SK-N-SH (cell line): ENCODE results near the gene OR51S1. TPM values are rescaled to one million over a fixed set of nuclear protein-coding genes. Genes with fewer than 3 reads are reported as not detected.

Source experiments
- CTCF ChIA-PET: fragments of 300-600, 350-600 bp; formaldehyde crosslinking; extraction: SDS; loops from one replicate; lab custom pipeline; 2021; lab: Yijun Ruan, JAX
- POLR2A ChIA-PET: fragments of 350-600 bp; sonication (Branson Sonifier 250); formaldehyde crosslinking; extraction: SDS; loops from one replicate; lab custom pipeline; 2020; ENCODE audit warnings: antibody characterized with exemption, inconsistent platforms; lab: Yijun Ruan, JAX
- DNase-seq: peaks from one replicate; pipeline ENCODE4 v3.0.0; 2012
- H2AFZ ChIP-seq: fragments of 200-600 bp; sonication (generic); 2 replicates; pipeline ENCODE4 v1.8.1; 2016; ENCODE audit warnings: antibody characterized with exemption, mild to moderate bottlenecking, low read depth
- H3F3A ChIP-seq: fragments of 200-600 bp; sonication (generic); replicated peaks from 2 replicates; pipeline ENCODE3; 2016; ENCODE audit warnings: antibody characterized with exemption, mild to moderate bottlenecking; ENCODE audit not compliant: insufficient read depth
- H3K27ac ChIP-seq, 2 experiments: fragments of 200-500 bp in 1 of 2; fragments of 200-600 bp in 1 of 2; sonication (Bioruptor generic) in 1 of 2; sonication (generic), shearing (Covaris generic) in 1 of 2; 2 replicates each; pipeline versions ENCODE4 v1.5.1 to v1.6.1; 2014 to 2016; ENCODE audit warnings: low read depth in 2 of 2, inconsistent platforms in 1 of 2, low read length in 1 of 2, mild to moderate bottlenecking in 1 of 2, mixed read lengths in 1 of 2
- H3K27me3 ChIP-seq: fragments of 200-600 bp; sonication (generic), shearing (Covaris generic); 2 replicates; pipeline ENCODE4 v1.6.1; 2016; ENCODE audit warnings: mixed run types; ENCODE audit not compliant: insufficient read depth
- H3K36me3 ChIP-seq, 2 experiments: fragments of 200-500 bp in 1 of 2; fragments of 200-600 bp in 1 of 2; sonication (Bioruptor generic) in 1 of 2; sonication (generic) in 1 of 2; replicated peaks in 1 of 2; 2 replicates each; pipeline versions ENCODE3 to v1.5.1; 2014 to 2016; ENCODE audit warnings: low read length in 1 of 2, mild to moderate bottlenecking in 1 of 2; ENCODE audit not compliant: insufficient read depth in 2 of 2, control insufficient read depth in 1 of 2
- H3K4me1 ChIP-seq, 2 experiments: fragments of 200-500 bp in 1 of 2; fragments of 200-600 bp in 1 of 2; sonication (Bioruptor generic) in 1 of 2; sonication (generic), shearing (Covaris generic) in 1 of 2; 2 replicates each; pipeline versions ENCODE4 v1.5.1 to v1.6.1; 2014 to 2016; ENCODE audit warnings: low read depth in 1 of 2, low read length in 1 of 2, mixed run types in 1 of 2; ENCODE audit not compliant: insufficient read depth in 2 of 2, control insufficient read depth in 1 of 2
- H3K4me2 ChIP-seq: fragments of 200-600 bp; sonication (generic), shearing (Covaris generic); 2 replicates; pipeline ENCODE4 v1.6.1; 2017; ENCODE audit warnings: mixed run types
- H3K4me3 ChIP-seq, 2 experiments: fragments of 200-500 bp in 1 of 2; fragments of 200-600 bp in 1 of 2; sonication (Bioruptor generic) in 1 of 2; sonication (generic), shearing (Covaris generic) in 1 of 2; 2 replicates each; pipeline versions ENCODE4 v1.5.1 to v1.8.1; 2014 to 2016; ENCODE audit warnings: low read depth in 2 of 2, inconsistent platforms in 1 of 2, low read length in 1 of 2, mild to moderate bottlenecking in 1 of 2, mixed read lengths in 1 of 2, moderate library complexity in 1 of 2
- H3K79me2 ChIP-seq: fragments of 200-600 bp; sonication (generic); 2 replicates; pipeline ENCODE4 v1.8.1; 2017; ENCODE audit warnings: mild to moderate bottlenecking; ENCODE audit not compliant: insufficient read depth
- H3K9ac ChIP-seq: fragments of 200-600 bp; sonication (generic); 2 replicates; pipeline ENCODE4 v1.6.1; 2017; ENCODE audit warnings: mixed run types
- H3K9me2 ChIP-seq: fragments of 200-600 bp; sonication (generic); 2 replicates; pipeline ENCODE4 v1.6.1; 2017; ENCODE audit warnings: mixed run types
- H3K9me3 ChIP-seq: fragments of 200-600 bp; sonication (generic); 2 replicates; pipeline ENCODE4 v1.6.1; 2017; ENCODE audit warnings: mixed run types, mild to moderate bottlenecking, moderate library complexity
- H4K20me1 ChIP-seq: fragments of 200-600 bp; sonication (generic); 2 replicates; pipeline ENCODE4 v1.6.1; 2017; ENCODE audit warnings: mild to moderate bottlenecking, mixed run types; ENCODE audit not compliant: insufficient read depth
- CHD2 ChIP-seq: fragments of 150-350 bp; IDR thresholded peaks from 2 replicates; pipeline ENCODE4 v1.6.1; 2018; ENCODE audit warnings: low read length; ENCODE audit not compliant: partially characterized antibody
- CTCF ChIP-seq: fragments of 200-600 bp; sonication (generic); IDR thresholded peaks from 2 replicates; pipeline ENCODE4 v1.6.1; 2017; ENCODE audit warnings: antibody characterized with exemption, mild to moderate bottlenecking, moderate library complexity
- EP300 ChIP-seq, 2 experiments: IDR thresholded peaks; 2 replicates each; pipeline versions ENCODE4 v1.4.0 to v1.6.1; 2012; ENCODE audit warnings: borderline replicate concordance in 1 of 2, low read depth in 1 of 2, low read length in 1 of 2
- EZH2phosphoT487 ChIP-seq: fragments of 200-600 bp; sonication (generic); IDR thresholded peaks from 2 replicates; pipeline ENCODE4 v1.6.1; 2017; ENCODE audit warnings: low read depth, mixed run types, mild to moderate bottlenecking, antibody characterized with exemption, moderate library complexity, borderline replicate concordance
- GABPA ChIP-seq: IDR thresholded peaks from 2 replicates; pipeline ENCODE4 v1.4.0; 2012; ENCODE audit warnings: low read depth, mild to moderate bottlenecking
- GATA2 ChIP-seq: sonication (generic); formaldehyde crosslinking; IDR thresholded peaks from 2 replicates; pipeline ENCODE4 v1.5.0; 2020; ENCODE audit warnings: mild to moderate bottlenecking, missing genetic modification reagents
- JUND ChIP-seq: IDR thresholded peaks from 2 replicates; pipeline ENCODE4 v1.4.0; 2012
- MEF2A ChIP-seq: IDR thresholded peaks from 2 replicates; pipeline ENCODE4 v1.4.0; 2012; ENCODE audit warnings: low read depth, borderline replicate concordance
- NRF1 ChIP-seq: IDR thresholded peaks from 2 replicates; pipeline ENCODE4 v1.6.1; 2012; ENCODE audit warnings: low read depth, mild to moderate bottlenecking, low read length
- PBX3 ChIP-seq: IDR thresholded peaks from 2 replicates; pipeline ENCODE4; 2012
- POLR2AphosphoS5 ChIP-seq: IDR thresholded peaks from 2 replicates; pipeline ENCODE4 v1.6.1; 2012; ENCODE audit warnings: low read depth, low read length
- RAD21 ChIP-seq: IDR thresholded peaks from 2 replicates; pipeline ENCODE4 v1.6.1; 2012; ENCODE audit warnings: mild to moderate bottlenecking, low read length
- RFX5 ChIP-seq: IDR thresholded peaks from 2 replicates; pipeline ENCODE4 v1.6.1; 2012; ENCODE audit warnings: mild to moderate bottlenecking, improper control_type of control experiment, low read length
- RXRA ChIP-seq: IDR thresholded peaks from 2 replicates; pipeline ENCODE4 v1.4.0; 2012; ENCODE audit warnings: low read depth, mild to moderate bottlenecking, borderline replicate concordance
- SMC3 ChIP-seq: IDR thresholded peaks from 2 replicates; pipeline ENCODE4 v1.6.1; 2012; ENCODE audit warnings: low read depth, low read length, improper control_type of control experiment
- TCF12 ChIP-seq: IDR thresholded peaks from 2 replicates; pipeline ENCODE4 v1.4.0; 2012
- TEAD4 ChIP-seq: IDR thresholded peaks from 2 replicates; pipeline ENCODE4 v1.4.0; 2012; ENCODE audit warnings: mild to moderate bottlenecking, borderline replicate concordance; ENCODE audit not compliant: insufficient read depth
- USF1 ChIP-seq: IDR thresholded peaks from 2 replicates; pipeline ENCODE4 v1.4.0; 2012; ENCODE audit warnings: low read depth, borderline replicate concordance
- USF2 ChIP-seq: fragments of 150-350 bp; IDR thresholded peaks from 2 replicates; pipeline ENCODE4 v1.6.1; 2017; ENCODE audit warnings: antibody characterized with exemption, low read length, low read depth, borderline replicate concordance
- WGBS: methylation state at CpG from one replicate; pipeline ENCODE4 v1.1.6; 2017; ENCODE audit warnings: low lambda C conversion rate; 5-methylcytosine and 5-hydroxymethylcytosine counted together
- polyA plus RNA-seq, 3 experiments: library from polyadenylated mRNA; depleted of rRNA; stranded (reverse); fragments of >200 nt; gene quantifications; 2 replicates each; pipeline ENCODE4 v1.2.3, GENCODE V29; 2012

The OR51S1 gene
- polyA plus RNA-seq, 1 of the 3 experiments (the other 2 are of a cell fraction), result not detected

- no peak overlapping the region for H2AFZ ChIP-seq
- H3K27me3 ChIP-seq, result peaks cover 9% of the 10 kb centered on the region; the same call in 1 of the 2 replicates
- no peaks in the 10 kb centered on the region for H4K20me1 ChIP-seq
- no peak overlapping the region for H3K27ac ChIP-seq
- TF ChIP-seq GABPA, result no peak
- TF ChIP-seq JUND, result no peak
- TF ChIP-seq SMC3, result no peak
- no peak for TF ChIP-seq EZH2phosphoT487
- TF ChIP-seq POLR2AphosphoS5, result no peak
- no peak for TF ChIP-seq NRF1
- TF ChIP-seq RFX5, result no peak
- no peak for TF ChIP-seq USF2
- no peak for TF ChIP-seq CHD2
- no peaks in the 10 kb centered on the region for H3F3A ChIP-seq
- no peaks in the 10 kb centered on the region for H3K79me2 ChIP-seq
- no peak for DNase-seq
- H3K4me3 ChIP-seq, result no peak overlapping the region
- ChIA-PET CTCF (no interaction called here), POLR2A (no interaction called here)
- no peaks in the 10 kb centered on the region for H3K4me1 ChIP-seq
- H3K9me3 ChIP-seq, result no peaks in the 10 kb centered on the region
- H3K4me2 ChIP-seq, result no peak overlapping the region
- H3K36me3 ChIP-seq, result no peaks in the 10 kb centered on the region
- no peak overlapping the region for H3K9ac ChIP-seq
- H3K9me2 ChIP-seq, result no peaks in the 10 kb centered on the region
Measured at GRCh38 chr11:4825132-4825531, 23.9 kb downstream of the OR51S1 start.

- no peaks in the 10 kb centered on the region for H3K9me3 ChIP-seq
- no peak within 1 kb of the TSS for H3K27ac ChIP-seq
- no peaks in the 10 kb centered on the region for H3K79me2 ChIP-seq
- CTCF ChIA-PET, result no interaction called here
- H2AFZ ChIP-seq, result 0 out of 2 replicates have a peak within 1 kb of the TSS, but pooled peaks have one; percentile 8
- POLR2A ChIA-PET, result no interaction called here
- H4K20me1 ChIP-seq, result no peaks in the 10 kb centered on the region
- no peak for TF ChIP-seq EP300 (IDR thresholded peaks at IDR 0.05; ENCODE audit: borderline replicate concordance in 1 of 2, low read depth in 1 of 2, low read length in 1 of 2)
- TF ChIP-seq TEAD4, result no peak
- no peak for TF ChIP-seq USF2
- TF ChIP-seq RAD21, result no peak
- TF ChIP-seq TCF12, result no peak
- TF ChIP-seq PBX3, result no peak
- no peak for TF ChIP-seq SMC3
- no peak for TF ChIP-seq USF1
- no peak for TF ChIP-seq POLR2AphosphoS5
- no peak for TF ChIP-seq RXRA
- TF ChIP-seq MEF2A, result no peak
- no peak for TF ChIP-seq CTCF
- no peak for TF ChIP-seq NRF1
- TF ChIP-seq JUND, result no peak
- TF ChIP-seq GATA2, result no peak
- no peak within 1 kb of the TSS for H3K4me3 ChIP-seq
- WGBS, result 3% methylated on average over 1 of the region's 1 CpG
- H3K36me3 ChIP-seq, result no peaks in the 10 kb centered on the region
- H3K27me3 ChIP-seq, result peaks cover 9% of the 10 kb centered on the region; the same call in 1 of the 2 replicates
- H3K9ac ChIP-seq, result no peak within 1 kb of the TSS
- DNase-seq, result no peak
- H3K9me2 ChIP-seq, result no peaks in the 10 kb centered on the region
- H3K4me2 ChIP-seq, result no peak within 1 kb of the TSS
- H3F3A ChIP-seq, result no peaks in the 10 kb centered on the region
- H3K4me1 ChIP-seq, result no peaks in the 10 kb centered on the region
Measured at GRCh38 chr11:4821021-4821420, 28.0 kb downstream of the OR51S1 start, which contains the start of gene OR51F2. OR51F2 (plus strand) TSS chr11:4821321; CDS start chr11:4821422, 101 bp downstream.
